HUDEP-2 (cell line): ENCODE results near the gene ZFP90.
"Not testable (repeated sequence)": the region's sequence is repeated elsewhere in the genome, so short reads cannot be mapped to it uniquely, and the experiment has no call there.

ENCODE experiments used
- DNase-seq, 76 experiments: peaks; one replicate each; lab custom pipeline; 2025; ENCODE audit not compliant: unreplicated experiment in 76 of 76; lab: John Stamatoyannopoulos, UW

The ZFP90 gene

DNA sequence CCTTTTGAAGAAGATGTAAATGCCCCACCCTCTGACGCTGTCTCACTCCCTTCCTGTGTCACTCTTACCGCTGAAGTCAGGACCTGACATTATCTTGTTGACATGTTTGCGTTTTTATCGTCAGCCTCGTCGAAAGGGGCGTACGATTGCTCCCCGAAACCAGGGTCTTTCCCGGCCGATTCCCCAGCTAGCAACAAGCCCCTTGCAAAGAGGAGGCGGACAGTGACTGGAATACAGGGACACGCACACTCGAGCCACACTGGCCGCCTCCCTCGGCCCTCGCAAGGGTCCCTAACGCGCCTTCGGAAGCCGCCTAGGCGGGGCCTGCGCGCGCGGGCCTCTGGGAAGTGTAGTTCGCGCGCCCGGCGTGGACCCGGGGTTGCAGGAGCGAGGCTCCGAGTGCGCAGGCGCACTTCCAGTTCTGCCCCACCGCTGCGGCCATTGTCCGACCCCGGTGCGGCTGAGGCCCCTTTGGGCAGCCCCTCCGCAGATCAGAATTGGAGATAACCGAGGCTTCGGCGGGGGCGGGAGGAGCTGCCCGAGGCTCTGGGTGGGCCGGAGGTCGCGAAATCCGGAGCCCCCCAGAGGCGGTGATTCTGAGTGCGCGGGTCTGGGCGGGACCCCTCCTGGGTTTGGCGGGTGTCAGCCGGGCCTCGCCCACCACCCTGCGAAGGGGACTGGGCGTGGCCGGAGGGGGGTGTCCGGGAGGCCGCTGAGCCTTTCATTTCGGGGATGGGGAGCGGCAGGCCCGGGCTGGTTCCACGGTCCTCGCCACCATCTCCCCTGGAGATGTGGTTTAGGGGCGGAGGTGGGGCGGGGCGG, at the start of gene ZFP90:
Gene ZFP90 (plus strand): TSS at position 412 of the 822 bp plus-strand sequence. CDS start 502 bp downstream, outside the sequence.
- DNase-seq = peak in 69 of 76 experiments; percentile 7 to 79 (median 58)

DNA sequence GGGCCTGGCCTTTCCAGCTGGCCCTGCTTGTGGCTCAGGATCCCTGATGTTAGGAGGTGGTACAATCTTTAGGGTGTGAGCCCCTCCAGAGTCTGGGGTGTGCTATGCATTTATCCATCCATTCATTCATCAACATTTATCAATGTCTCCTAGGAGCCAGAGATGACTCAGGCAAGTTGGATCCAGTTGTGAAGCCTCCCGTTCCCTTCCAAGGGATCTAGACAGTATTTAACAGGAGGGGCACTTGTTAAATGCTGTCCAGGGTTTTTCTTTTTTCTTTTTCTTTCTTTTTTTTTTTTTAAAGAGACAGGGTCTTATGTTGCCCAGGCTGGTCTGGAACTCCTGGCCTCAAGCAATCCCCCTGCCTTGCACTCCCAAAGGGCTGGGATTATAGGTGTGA, 48.7 kb upstream of the ZFP90 start:
- DNase-seq = no peak

GRCh38 chr16:68490829-68491575, 48.1 kb upstream of the ZFP90 start:
- no peak for DNase-seq

DNA sequence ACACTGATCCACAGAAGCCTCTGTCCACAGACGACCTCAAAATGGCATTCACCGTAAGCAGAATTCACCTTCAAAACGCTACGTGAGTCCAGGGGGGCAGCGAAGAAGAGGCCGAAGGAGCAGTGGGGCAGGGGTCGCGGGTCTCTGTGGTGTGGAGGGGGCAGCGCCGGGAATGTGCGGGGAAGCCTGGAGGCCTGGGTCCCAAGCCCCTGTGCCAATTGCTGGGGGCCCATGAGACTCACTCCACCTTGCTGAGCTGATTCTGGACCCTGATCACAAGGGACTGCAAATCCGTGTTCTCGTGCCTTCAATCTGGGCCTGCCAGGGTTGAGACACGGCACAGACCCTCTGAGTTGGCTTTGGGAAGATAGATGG, 47.5 kb upstream of the ZFP90 start:
- DNase-seq = no peak

DNA sequence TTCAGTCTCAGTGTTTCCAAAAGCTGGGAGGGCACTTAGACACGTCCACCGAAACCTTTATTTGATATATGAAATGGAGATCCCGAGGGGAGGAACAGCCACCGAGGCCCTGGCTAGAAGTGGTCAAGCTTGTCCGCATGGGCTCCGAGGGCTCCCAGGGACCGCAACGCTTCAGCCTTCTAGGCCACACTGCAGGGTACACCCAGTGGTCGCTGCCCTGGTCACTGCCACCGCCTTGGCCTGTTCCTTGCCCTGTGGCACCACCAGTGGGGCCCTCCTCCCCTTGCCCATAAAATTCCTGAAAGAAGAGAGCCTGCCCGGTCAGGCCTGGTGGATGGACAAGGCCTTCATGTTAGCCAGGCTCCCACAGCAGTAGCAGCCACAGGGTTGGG, 46.9 kb upstream of the ZFP90 start:
- no peak for DNase-seq

- DNase-seq = peak in 11 of 76 experiments; percentile 4 to 33 (median 13)
Observed at GRCh38 chr16:68492543-68493411, 46.3 kb upstream of the ZFP90 start.

DNA sequence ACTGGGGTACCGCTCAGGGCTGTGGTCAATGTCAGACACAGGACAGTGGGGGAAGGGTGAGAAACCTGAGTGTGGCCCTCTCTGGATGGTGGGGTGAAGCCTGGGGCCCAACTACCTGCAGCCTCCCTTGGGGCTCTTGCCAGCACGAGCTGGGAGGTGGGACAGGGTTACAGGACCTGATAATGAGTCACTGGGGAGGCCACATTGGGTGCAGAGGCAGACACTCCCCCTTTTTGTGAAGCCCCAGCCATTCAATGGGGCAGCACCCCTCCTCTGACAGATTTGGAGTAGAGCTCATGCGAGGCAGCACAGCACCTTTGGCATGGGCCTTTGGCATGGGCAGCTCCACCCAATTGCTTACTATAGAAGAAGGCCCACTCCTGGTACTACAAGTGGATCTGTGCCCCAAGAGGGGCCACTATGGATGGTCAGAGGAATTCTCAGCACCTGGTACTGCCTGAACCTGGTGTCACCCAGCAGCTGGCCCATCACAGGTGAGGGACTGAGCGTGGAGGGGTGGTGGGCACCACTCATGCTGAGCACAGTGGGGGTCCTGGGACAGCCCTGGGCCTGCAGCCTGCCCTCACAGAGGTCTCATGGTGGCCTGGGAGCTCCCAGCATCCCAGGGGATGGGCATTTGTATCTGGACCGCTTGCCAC, 45.5 kb upstream of the ZFP90 start:
- DNase-seq = no peak

DNA sequence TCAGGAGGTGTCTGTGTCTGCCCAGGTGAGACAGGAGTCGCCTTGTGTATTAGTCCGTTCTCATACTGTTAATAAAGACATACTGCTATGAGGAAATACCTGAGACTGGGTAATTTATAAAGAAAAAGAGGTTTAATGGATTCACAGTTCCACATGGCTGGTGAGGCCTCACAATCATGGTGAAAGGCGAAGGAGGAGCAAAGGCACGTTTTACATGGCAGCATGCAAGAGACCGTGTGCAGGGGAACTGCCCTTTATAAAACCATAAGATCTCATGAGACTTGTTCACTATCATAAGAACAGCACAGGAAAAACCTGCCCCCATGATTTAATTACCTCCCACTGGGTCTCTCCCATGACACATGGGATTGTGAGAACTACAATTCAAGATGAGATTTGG, 44.8 kb upstream of the ZFP90 start:
- DNase-seq = not testable (repeated sequence)

DNA sequence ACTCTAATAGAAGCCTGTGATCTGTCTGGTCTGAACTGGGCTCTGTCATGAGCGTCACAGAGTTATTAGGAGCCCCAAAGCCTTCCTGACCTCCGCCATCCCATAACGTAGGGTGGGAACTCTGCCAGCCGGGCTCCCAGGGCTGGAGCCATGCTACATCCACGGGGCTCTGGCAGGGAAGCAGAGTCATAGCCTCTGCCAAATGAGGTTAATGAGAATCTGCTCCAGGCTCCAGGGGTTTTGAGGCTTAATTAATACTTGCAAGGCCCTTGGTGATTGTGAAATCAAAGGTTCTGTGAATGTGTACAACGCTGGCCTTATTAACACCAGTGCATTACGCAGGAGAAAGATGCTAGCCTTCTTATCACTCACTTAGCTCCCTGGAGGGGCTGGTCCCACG, 42.4 kb upstream of the ZFP90 start:
- no peak for DNase-seq

GRCh38 chr16:68499006-68499405, 40.1 kb upstream of the ZFP90 start:
- no peak for DNase-seq

DNA sequence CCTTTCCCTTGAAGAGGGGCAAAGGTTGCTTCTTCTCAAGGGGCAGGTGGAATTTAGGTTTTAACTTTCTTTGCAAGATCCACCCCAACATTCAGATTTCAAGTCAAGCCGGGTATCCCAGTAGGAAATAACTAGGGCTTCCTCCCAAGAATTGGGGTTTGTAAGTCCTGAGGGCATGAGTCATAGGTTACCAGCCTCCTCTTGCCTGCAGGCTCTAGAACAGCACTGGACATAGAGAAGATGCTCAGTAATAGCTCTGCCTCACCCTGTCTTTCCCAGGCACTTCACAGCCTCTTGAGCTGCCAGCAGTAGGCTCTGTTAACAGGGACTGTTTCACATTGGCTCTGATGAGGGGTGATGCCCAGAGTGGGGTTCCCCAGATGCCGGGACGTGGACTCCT, 35.8 kb upstream of the ZFP90 start:
- no peak for DNase-seq

- DNase-seq = no peak
Observed at GRCh38 chr16:68504066-68504465, 35.0 kb upstream of the ZFP90 start.

- DNase-seq = no peak
Observed at GRCh38 chr16:68506331-68507053, 32.6 kb upstream of the ZFP90 start.

DNA sequence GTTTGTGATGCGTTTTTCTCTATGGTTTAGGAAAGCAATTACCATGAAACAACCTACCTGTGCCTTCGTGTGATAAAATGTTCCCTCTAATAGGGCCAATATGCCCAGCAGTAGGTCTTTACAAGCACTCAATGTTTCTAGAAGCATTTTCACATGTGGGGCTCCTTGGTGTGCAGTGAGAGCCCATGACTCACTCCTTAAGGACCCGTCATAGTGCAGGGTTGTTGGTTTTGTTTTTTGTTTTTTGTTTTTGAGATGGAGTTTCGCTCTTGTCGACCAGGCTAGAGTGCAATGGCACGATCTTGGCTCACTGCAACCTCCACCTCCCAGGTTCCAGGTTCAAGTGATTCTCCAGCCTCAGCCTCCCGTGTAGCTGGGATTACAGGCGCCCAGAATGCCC, 31.1 kb upstream of the ZFP90 start:
- DNase-seq = no peak

DNA sequence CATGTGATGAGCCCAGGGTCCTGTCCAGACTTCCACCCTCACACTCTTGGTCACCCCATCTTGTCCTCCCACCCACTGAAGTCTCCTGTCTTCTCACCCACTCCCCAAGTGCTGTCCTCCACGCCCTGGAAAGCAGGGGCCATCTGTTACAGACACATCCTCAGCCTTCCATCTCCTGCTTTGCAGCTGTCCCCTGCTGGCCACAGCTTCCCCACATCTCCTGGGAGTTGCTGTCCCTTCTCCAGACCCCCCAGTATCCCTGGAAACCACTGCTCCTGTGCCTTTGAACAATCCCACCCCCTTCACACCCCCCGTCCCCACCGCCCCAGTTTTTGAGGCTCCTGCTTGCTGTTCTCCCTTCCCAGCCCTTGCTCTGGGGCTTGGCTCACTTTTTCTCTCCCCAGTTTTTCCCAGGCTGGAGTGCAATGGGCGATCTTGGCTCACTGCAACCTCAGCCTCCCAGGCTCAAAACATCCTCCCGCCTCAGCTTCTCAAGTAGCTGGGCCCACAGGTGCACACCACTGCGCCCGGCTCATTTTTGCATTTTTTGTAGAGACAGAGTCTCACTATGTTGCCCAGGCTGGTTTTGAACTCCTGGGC, 30.4 kb upstream of the ZFP90 start:
- DNase-seq = no peak

DNA sequence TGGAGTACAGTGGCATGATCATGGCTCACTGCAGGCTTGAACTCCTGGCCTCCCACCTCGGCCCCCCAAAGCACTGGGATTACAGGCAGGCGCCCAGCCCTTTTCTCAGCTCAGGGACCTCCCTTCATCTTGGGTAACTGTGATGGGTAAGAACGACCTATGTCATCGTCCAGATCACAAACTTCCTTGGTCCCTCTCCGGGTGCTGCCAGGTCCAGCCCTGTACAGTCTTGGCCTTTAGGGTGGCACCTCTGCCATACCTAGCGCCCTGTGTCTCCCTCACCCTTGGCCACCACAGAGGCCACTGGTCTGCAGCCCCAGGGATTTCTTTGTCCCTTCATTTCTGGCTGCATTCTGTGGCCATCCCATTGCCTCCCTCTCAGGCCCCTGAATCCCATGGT, 29.7 kb upstream of the ZFP90 start:
- no peak for DNase-seq

DNA sequence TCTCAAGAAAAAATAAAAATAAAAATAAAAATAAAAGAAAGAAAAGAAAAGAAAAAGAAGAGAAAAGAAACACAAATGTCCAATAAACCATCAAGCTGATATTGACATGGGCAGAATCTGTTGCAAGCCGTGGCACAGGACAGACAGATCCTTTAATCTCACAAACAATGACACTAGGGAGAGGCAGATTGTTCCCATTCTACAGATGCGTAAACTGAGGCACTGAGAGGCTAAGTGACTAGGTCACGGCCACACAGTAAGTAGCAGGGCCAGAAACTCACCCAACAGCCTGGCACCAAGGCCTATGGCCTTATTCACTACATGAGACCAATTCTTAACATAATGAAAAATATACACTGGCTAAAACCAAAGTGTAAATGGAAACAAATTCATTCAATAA, 28.3 kb upstream of the ZFP90 start:
- DNase-seq = no peak

- no peak for DNase-seq
Observed at GRCh38 chr16:68512183-68512582, 26.9 kb upstream of the ZFP90 start.

- no peak for DNase-seq
Observed at GRCh38 chr16:68512742-68513141, 26.3 kb upstream of the ZFP90 start.

GRCh38 chr16:68514511-68514910, 24.6 kb upstream of the ZFP90 start:
- no peak for DNase-seq
